ENCODE data around the gene RLN2.
"Not testable (repeated sequence)": the region's sequence is repeated elsewhere in the genome, so short reads cannot be mapped to it uniquely, and the experiment has no call there.

Gene RLN2

GRCh38 chr9:5303840-5304795, at the start of gene RLN2:
RLN2 (minus strand) TSS chr9:5304716; CDS start chr9:5304580, 136 bp downstream.
- not testable (repeated sequence) for DNase-seq (ENCODE audit: low spot score)

- DNase-seq (ENCODE audit: low spot score): no peak
Observed at GRCh38 chr9:5354184-5354583, 49.7 kb upstream of the RLN2 start.

- no peak for DNase-seq (ENCODE audit: low spot score)
Observed at GRCh38 chr9:5352637-5353248, 48.2 kb upstream of the RLN2 start.

GRCh38 chr9:5338992-5339981, 34.8 kb upstream of the RLN2 start, which contains the start of gene RLN1:
RLN1 (minus strand) TSS chr9:5339876; CDS start chr9:5339746, 130 bp downstream.
- not testable (repeated sequence) for DNase-seq (ENCODE audit: low spot score)

GRCh38 chr9:5336688-5337087, 32.2 kb upstream of the RLN2 start:
- DNase-seq (ENCODE audit: low spot score): no peak

- not testable (repeated sequence) for DNase-seq (ENCODE audit: low spot score)
Observed at GRCh38 chr9:5331276-5331675, 26.8 kb upstream of the RLN2 start.

- DNase-seq (ENCODE audit: low spot score): no peak
Observed at GRCh38 chr9:5326893-5327548, 22.5 kb upstream of the RLN2 start.

GRCh38 chr9:5326187-5326586, 21.7 kb upstream of the RLN2 start:
- no peak for DNase-seq (ENCODE audit: low spot score)

- DNase-seq (ENCODE audit: low spot score): not testable (repeated sequence)
Observed at GRCh38 chr9:5321601-5322000, 17.1 kb upstream of the RLN2 start.

- no peak for DNase-seq (ENCODE audit: low spot score)
Observed at GRCh38 chr9:5321058-5321457, 16.5 kb upstream of the RLN2 start.

- DNase-seq (ENCODE audit: low spot score): not testable (repeated sequence)
Observed at GRCh38 chr9:5316406-5316805, 11.9 kb upstream of the RLN2 start.

GRCh38 chr9:5315187-5315923, 10.8 kb upstream of the RLN2 start:
- DNase-seq (ENCODE audit: low spot score): no peak

- DNase-seq (ENCODE audit: low spot score): no peak
Observed at GRCh38 chr9:5310851-5311250, 6.3 kb upstream of the RLN2 start.

- no peak for DNase-seq (ENCODE audit: low spot score)
Observed at GRCh38 chr9:5305741-5306140, 1.2 kb upstream of the RLN2 start.

- no peak for DNase-seq (ENCODE audit: low spot score)
Observed at GRCh38 chr9:5301544-5301943, 3.0 kb downstream of the RLN2 start.

GRCh38 chr9:5292141-5292540, 12.4 kb downstream of the RLN2 start:
- DNase-seq (ENCODE audit: low spot score): no peak

- no peak for DNase-seq (ENCODE audit: low spot score)
Observed at GRCh38 chr9:5288591-5288990, 15.9 kb downstream of the RLN2 start.

GRCh38 chr9:5286262-5286661, 18.3 kb downstream of the RLN2 start:
- no peak for DNase-seq (ENCODE audit: low spot score)

- DNase-seq (ENCODE audit: low spot score): no peak
Observed at GRCh38 chr9:5278486-5278885, 26.0 kb downstream of the RLN2 start.

- no peak for DNase-seq (ENCODE audit: low spot score)
Observed at GRCh38 chr9:5274770-5275169, 29.7 kb downstream of the RLN2 start.

- DNase-seq (ENCODE audit: low spot score): peak; percentile 40
Observed at GRCh38 chr9:5269249-5269715, 35.2 kb downstream of the RLN2 start.

Data from AG20443 (cell line).